ENCODE results near the gene ATF4. TPM values are rescaled to one million over a fixed set of nuclear protein-coding genes. Genes with fewer than 3 reads are reported as not detected.
A peak's percentile ranks its signal among the peaks of the same experiment; 100 is the strongest.
"Not testable (repeated sequence)": the region's sequence is repeated elsewhere in the genome, so short reads cannot be mapped to it uniquely, and the experiment has no call there.

The ATF4 gene
- total RNA-seq, 1 donor from 2014 or later: 134 TPM

DNA sequence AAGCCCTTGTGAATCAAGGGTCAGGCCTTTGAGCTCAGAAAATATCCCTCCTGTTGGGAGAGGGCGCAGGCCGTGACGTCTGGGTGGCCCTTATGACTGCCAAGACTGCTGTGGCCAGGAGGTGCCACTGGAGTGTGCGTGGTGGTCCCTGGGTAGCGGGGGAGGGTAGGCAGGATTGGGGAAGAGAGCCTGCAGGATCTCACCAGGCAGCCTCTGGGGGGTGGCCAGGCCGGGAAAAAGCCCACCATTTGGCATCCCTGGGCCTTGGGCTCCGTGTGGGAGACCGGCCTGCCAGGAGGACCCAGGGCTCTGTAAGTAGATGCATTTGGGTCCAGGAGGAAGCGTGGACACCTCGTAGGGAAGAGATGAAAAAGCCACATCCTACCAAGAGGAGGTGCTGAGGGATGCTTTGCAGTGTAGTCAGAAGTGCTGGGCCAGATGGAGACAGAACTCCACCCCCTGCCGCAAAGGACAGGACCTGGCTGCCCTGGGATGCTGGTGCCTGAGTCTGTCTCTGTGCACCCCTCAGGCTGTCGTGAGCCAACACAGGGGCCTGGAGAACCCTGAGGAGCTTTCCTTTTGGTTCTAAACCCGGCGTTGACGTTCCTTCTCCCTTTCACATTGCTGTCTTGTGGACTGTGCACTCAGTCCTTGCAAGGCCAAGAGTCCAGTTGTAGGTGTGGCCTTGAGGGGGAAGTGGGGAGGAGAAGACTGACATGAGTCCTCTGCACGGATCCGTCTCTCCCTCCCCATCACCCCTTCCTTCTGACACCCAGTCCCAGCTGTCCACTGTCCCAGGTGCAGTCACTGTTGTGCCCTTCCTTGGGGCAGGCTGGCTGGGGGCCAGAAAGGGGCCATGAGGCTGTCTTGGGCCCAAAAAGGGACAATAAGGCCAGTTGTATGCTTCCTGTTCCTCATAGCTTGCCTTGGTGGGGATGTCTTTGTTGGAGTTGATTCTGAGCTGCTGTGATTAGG is 31.0 kb upstream of the ATF4 start:
- peak; percentile 25 for ATAC-seq
- no peak for DNase-seq (ENCODE audit: low spot score)

DNA sequence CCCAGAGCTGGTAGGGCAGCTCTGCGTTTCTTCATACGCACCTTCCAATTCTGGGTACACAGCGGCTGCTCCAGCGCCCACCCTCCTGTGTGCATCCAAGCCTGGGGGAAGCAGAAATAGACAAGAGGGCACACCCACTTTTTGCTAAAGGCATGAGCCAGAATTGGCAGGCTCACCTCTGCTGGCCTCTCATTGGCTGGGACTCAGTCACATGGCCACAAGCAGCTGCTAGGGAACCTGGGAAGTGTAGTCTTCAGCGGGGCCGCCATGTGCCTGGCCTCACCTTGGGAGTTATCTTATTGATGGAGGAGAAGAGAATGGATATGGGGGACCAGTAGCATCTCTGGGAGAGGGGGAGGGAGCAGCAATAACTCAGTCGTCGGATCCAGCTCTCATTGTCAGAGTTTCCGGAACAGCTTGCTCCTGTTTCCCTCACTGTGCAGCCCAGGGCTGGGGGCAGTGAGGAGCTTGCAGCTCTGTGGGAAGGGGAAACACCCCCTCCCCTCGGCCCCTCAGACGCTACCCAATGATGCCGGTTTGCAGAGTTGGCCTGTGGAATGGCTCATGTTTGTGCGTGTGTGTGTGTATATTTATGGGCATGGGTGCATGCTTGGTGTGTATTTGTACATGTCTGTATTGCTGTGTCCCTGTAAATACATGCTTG is 30.1 kb upstream of the ATF4 start:
- peak; percentile 95 for ATAC-seq
- peak; percentile 84 for DNase-seq (ENCODE audit: low spot score)

DNA sequence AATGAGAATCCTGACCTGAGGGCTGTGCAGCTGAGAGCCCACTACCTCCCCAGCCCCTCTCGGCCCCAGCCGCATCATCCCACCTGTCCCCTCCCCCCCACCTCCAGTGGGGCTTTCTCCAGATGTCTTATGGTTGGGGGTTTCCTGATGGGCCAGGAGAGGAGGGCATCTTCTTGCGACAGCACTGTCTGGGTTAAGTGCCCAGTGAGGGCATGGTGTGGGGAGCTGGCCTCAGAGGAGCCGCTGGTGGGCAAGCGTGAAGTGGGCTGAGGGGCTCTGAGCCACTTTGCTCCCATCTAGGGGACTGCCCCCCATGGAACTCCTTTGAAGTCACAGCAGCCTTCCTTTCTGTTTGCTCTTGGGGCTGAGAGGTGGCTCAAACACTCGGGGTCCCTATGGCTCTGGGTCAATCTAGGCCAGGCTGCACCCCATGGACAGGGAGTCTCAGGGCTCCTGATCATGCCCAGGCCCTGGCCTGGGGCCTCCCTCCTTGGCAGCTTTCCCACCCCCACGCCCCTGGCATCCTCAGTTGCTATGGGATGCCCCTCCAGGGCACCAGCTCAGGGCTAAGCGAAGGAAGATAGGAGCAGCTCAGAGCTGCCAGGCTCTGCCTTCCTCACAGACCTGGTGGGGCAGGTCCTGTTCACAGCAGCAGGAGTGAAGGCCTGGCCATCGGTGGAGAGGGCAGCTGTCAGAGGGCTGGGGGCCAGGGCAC is 29.2 kb upstream of the ATF4 start:
- DNase-seq (ENCODE audit: low spot score) (no peak), ATAC-seq (no peak)

DNA sequence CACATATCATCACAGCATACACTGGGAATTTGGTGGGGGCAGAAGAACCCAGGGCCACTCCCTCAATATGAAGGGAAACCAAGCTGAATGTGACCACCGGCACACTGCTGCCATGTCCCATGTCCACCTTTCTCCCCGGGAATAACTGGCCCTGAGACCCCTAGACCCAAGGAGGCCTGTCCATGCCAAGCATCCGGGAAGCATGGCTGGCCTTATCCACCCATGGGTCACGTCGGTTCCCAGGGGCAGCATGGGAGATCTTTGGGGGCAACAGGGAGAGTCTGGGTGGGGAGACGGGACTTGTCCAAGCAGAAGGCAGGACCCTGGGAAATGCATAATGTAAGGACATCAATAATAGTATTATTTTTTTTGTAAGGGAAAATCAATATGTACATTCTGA is 28.7 kb upstream of the ATF4 start:
- no peak for ATAC-seq
- DNase-seq (ENCODE audit: low spot score): no peak

DNA sequence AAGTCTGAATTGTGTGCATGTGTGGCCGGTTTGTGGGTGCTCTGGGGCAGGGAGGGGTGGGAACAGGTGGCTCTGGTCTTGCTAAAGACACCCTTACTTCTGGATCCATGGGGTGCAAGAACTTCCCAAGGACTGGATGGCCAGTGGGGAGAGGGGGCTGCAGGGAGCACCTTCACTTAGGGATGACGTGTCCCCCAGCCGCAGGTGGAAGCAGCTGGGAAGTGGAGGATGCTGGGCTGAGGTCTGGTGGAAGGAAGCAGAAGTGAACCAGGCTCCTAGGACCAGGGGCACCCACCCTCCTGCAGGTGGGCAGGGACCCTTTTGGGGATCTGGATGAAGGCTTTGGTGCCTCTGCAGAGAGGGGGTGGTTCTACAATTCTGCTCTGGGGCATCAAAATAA is 28.2 kb upstream of the ATF4 start:
- ATAC-seq (no peak), DNase-seq (ENCODE audit: low spot score) (no peak)

DNA sequence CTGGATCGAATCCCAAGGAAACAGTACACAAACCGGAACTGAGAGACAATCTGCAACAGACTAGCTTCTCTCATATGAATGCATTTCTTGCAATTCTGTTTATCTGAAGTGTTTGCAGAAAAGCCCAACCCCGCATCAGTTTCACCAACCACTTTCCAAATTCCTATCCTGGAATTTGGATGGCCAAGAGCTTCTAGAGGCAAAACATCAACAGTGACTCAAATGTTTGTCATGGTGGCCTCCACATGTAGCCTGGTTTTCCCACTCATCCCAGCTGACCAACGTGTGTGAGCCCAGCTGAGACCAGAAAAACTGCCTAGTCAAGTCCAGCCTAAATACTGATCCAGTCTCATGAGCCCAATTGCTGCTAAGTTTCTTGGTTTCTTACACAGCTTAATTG is 26.6 kb upstream of the ATF4 start:
- DNase-seq (ENCODE audit: low spot score): no peak
- no peak for ATAC-seq

DNA sequence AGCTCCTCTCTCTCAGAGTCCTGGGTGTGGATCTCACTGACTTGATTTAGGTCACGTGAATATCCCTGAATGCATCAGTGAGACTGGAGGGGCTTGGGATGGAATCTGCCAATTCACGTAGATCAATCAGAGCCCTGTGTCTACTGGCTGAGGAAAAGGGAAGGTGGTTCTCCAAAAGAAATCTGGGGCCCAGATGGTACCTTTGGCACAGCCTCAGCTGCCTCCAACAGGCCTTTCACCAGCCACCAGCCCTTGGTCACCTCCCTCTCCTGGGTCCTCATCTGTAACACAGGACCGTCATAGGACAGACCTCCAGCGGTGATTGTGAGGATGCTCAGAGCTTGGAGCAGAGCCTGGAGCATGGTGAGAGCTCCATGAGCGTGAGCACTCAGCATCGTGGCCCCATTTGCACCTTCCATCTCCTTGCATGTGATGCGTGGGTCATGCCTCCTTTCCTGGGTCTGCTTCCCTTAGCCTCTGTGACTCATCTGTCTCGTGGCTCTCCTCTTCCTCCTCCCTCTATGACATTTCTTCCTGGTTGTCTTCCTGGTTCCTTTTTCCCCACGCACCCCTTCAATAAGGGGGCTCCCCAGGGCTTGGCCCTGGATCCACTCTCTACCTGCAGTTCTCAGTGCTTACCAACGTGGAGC is 25.8 kb upstream of the ATF4 start:
- ATAC-seq (no peak), DNase-seq (ENCODE audit: low spot score) (no peak)

DNA sequence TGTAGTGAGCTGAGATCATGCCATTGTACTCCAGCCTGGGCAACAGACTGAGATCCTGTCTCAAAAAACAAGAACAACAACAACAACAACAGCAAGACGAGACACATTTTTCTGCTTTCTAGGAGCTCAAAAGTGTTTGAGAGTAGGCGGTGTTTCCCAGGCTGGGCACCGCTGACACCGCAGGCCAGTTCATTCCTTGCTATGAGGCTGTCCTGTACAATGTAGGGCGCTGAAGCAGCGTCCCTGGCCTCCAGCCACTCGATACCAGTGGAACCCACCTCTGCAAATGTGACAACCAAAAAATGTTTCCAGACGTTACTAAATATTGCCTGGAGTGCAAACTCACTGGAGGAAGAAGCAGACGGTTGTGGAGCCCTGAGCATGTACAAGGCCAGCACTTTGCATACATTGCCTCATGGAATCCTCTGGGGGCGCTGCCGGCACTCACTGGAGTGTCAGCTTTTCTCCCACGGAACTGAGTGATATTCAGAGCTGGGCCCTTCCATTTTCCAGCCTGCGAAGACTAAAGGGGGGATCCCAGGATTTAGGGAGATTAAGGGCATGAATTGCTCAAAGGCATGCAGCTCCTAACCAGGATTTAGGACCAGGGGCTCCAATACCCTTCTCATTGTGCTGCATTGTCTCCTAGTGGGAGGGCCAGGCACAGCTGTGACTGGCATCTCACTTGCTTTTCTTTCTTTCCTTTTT is 24.1 kb upstream of the ATF4 start:
- peak; percentile 84 for ATAC-seq

DNA sequence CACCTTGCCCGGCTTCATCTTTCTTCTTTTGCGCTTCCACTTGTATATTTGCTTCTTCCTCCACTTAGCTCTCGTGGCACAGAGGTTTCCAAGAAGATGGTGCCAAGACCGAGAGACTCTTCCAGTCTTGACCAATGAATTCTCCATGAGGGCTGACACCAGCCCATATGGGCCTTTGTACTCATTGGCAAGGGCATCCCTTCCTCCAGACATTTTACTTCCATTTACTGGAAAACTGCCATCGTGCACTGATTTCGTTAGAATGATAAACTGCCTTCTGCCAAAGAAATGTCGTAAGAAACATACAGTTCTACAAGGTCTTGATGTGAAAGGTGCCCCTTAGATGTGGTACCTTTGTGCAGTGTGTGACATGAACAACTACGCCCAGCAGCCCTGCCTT is 22.9 kb upstream of the ATF4 start:
- DNase-seq (ENCODE audit: low spot score) (no peak), ATAC-seq (no peak)

More for the DNA sequence above, 24.1 kb upstream of the ATF4 start:
- DNase-seq (ENCODE audit: low spot score): peak; percentile 66

DNA sequence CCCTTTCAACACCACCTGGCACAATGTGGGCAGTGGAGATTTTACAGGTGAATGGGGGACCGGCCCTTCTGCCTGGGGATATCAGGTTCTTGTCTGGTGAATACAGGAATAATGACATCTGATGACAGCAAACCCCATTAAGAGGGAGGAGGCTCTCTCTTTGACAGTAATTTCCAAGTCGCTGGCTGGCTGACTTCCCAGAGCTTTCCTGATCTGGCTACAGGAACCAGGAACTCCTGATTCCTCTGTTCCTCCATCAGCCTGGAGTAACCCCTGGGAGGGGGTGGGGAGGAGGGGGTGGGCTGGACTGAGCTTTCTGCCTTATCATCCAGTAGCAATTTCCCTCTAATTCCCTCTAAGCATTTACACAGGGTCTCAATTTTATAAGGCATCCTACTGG is 22.0 kb upstream of the ATF4 start:
- ATAC-seq (no peak), DNase-seq (ENCODE audit: low spot score) (no peak)

DNA sequence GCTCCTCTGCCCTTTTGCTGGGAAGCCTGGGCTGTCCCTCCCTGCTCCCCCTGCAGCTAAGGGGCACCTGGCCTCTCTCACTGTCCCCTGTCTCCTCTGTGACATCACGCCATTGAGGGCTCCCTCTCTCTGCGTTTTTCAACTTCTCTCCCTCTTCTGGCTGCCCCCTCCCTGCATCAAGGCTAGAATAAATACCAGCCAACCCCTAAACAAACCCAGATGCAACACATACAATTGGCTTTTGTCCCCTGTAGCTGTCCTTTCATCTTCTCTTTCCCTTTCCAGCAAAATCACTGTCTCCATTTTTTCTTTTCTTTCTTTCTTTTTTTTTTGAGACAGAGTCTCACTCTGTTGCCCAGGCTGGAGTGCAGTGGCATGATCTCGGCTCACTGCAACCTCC is 21.6 kb upstream of the ATF4 start:
- ATAC-seq: no peak
- DNase-seq (ENCODE audit: low spot score): no peak

DNA sequence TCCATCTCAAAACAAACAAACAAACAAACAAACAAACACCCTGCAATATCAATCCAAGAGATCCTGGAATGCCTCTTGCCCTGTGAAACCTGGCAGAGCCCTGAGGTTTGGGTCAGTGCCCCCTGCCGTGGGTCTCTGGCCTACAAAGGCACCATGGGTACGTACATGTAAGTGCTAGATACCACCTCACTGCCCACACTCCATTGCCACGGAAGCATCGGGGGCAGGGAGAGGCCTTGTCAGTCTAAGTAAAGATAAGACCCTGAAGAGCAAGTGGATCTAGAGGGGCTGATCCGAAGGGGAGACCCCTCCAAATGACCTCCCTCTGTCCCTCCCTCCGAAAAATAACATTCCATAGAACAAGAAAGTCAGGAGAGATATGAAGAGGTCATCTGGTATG is 20.3 kb upstream of the ATF4 start:
- DNase-seq (ENCODE audit: low spot score): no peak
- no peak for ATAC-seq

DNA sequence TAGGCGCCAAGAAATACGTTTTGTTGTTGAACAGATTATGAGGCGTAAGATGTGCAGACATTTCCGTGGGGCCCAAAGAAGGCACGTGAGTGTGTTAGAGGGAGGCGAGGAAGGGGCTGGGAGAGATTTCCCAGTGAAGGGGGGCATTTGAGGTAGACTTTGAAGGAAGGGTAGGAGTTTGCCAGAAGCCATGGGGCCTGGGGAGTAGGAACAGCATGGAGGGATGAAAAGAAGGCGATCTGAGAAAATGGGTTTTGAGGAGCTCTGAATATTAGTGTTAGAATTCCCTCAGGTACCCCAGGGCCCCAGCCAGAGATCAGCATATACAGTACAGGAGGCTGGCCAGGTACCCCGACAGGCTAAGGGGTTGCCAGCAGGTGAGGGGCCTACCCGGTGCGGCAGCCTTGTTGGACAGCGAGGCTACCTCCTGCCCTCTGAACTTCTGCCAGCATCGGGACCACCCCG is 18.7 kb upstream of the ATF4 start:
- DNase-seq (ENCODE audit: low spot score) (no peak), ATAC-seq (no peak)

DNA sequence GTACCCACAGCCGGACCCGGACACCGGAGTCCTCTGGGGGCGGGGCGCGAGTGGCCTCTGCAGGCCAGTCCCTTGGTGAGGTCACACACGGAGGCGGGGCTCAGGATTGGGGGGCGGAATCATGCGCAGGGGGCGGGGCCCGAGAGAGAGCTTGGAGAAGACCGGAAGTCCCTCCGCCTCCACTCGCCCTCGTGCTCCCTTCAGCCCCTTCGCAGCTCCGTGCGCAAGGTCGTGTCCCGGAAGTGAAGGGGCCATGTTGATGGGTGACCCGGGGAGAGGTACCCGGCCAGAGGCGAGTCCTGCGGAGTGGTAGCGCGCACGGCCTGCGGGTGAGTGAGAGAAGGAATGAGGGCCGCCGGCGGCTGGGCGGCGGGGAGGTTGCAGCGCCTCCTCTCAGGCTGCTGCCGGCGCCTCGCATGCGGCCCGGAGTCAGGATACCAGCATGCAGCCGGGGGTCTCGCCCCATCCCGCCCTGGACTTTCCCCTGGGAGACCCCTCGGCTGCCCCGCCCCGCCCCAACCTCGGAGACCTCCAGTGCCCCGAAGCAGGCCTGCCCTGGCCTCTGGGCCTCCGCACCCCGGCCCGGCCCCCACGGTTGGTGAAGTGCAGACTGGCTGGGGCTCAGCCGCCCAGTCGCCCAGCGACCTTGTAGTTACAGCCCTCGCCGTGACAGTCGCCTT is 18.1 kb upstream of the ATF4 start, which contains the start of gene MIEF1:
Gene MIEF1 (plus strand): TSS at position 182 of the 680 bp plus-strand sequence. CDS start 9,005 bp downstream, outside the sequence.
- ATAC-seq: peak; percentile 93

DNA sequence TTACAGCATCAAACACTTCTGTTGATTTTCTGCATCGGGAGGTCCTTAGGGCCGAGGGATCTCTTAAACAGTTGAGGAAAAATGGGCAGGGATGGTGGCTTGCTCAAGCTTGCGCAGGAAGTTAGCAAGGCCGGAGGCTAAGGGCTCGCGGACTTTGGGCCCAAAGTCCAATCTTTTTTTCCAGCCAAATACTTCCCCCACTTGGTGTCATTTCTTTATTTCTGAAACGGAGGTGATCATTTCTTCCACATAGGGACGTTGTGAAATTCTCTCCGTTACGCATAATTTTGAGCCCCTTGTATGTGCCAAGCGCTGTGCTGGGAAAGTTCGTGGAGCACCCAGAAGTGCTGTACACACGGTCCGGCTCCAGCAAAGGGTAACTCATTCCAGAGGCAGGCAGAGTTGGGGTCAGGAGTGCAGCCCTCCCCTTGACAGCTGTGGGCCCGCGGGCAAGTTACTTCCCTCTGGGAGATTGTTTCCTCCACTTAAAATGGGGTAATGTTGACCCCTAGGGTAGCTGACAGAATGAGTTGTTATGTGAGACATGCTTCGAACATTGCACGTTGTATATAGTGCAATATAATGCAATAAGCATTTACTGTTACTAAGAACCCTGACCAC is 17.5 kb upstream of the ATF4 start:
- no peak for DNase-seq (ENCODE audit: low spot score)
- peak; percentile 55 for ATAC-seq

More for the DNA sequence above, 18.1 kb upstream of the ATF4 start, which contains the start of gene MIEF1:
- DNase-seq (ENCODE audit: low spot score): peak; percentile 98

DNA sequence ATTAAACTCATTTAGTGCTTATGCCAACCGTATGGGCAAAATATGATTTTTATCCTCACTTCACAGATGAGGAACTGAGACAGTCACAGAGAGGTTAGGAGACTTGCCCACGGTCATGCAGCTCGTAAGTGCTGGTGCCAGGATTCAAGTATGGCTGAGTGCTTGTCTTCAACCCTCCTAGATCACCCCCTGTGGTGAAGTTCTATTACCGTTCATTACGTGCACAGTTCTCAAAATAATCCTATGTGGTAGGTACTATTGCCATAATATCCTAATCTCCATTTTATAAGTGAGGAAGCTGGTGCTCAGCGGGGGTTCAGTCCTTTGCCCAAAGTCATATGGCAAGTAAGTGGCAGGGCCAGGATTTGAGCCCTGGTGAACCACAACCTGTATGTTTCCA is 16.7 kb upstream of the ATF4 start:
- DNase-seq (ENCODE audit: low spot score) (no peak), ATAC-seq (no peak)

DNA sequence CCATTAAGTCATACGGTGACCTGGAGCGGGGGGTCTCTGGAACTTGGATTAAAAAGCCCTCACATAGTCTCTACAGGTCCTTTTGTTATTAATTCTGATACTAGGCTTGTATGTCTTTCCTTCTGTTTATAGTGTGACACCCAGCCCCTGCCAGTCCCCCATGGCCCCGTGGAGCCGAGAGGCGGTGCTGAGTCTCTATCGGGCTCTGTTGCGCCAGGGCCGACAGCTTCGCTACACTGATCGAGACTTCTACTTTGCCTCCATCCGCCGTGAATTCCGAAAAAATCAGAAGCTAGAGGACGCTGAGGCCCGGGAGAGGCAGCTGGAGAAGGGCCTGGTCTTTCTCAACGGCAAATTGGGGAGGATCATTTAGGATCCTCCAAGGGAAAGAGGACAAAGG is 16.3 kb upstream of the ATF4 start:
- ATAC-seq: no peak
- no peak for DNase-seq (ENCODE audit: low spot score)

DNA sequence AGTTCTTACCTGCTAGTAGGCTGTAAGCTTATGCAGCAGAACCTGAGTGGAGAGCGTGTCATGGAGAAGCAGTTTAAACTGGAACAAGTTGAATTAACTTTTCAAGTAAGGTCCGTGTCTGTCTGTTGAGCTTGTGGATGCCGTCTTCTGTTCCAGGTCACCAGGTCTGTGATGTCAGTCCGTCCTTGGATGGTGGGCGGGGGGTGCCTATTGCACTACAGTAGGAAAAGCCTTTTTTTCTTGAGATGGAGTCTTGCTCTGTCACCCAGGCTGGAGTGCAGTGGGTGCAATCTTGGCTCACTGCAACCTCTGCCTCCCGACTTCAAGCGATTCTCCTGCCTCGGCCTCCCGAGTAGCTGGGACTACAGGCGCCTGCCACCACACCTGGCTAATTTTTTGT is 13.3 kb upstream of the ATF4 start:
- not testable (repeated sequence) for ATAC-seq; DNase-seq (ENCODE audit: low spot score)

DNA sequence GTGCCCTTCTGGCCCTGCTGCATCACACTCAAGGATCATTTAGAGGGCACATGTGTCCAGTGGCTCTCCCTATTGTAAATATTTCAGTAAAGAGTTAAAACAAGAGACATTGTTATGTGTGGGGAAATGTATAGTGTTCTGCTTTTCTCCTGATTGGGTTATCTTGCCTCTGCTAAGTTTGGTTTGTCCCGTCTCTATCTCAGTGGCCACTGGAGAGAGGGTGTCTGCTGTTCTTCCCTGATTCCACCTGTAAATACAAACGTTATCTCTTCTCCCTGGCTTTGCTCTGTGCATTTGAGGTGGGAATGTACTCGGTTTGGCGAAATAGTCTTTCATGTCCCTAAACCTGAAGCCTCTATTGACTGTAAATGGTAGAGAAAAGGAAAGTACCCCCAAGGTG is 12.0 kb upstream of the ATF4 start:
- ATAC-seq (no peak), DNase-seq (ENCODE audit: low spot score) (no peak)

All from left lobe of liver (tissue), 2 donors.